Activated CD8-positive, alpha-beta memory T cell treated with anti-CD3 and anti-CD28 coated beads, Interleukin-2, amount 50 U/mL, for 24 hours (primary cell): ENCODE results near the gene TYW1.
"Not testable (repeated sequence)": the region's sequence is repeated elsewhere in the genome, so short reads cannot be mapped to it uniquely, and the experiment has no call there.

Experiments
- DNase-seq: peaks from one replicate; pipeline ENCODE4 v3.0.0-alpha.2; 2020; ENCODE audit errors: extremely low read depth

The TYW1 gene

DNA sequence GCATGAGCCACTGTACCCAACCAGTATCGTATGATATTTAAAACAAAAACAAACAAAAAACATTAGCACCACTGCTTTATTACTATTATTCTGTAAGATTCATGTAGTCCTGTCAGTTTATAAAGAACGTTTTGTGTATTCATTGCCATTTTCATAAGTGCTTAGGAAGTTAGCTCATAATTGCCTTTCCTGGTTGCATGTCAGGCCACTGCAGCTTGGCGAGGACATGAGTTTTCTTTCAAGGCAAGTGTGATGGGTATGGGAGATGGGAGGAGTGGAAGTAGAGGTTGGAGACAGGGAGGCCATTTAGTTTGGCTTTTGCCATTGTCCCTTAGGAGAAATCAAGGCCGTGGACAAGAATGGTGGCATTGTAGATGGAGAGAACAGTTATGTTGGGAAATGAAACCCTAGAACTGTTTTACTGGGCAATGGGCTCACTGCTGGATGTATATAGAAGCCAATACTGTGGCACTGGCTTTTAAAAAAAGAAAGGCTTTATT, 48.9 kb downstream of the TYW1 start:
- DNase-seq = no peak

DNA sequence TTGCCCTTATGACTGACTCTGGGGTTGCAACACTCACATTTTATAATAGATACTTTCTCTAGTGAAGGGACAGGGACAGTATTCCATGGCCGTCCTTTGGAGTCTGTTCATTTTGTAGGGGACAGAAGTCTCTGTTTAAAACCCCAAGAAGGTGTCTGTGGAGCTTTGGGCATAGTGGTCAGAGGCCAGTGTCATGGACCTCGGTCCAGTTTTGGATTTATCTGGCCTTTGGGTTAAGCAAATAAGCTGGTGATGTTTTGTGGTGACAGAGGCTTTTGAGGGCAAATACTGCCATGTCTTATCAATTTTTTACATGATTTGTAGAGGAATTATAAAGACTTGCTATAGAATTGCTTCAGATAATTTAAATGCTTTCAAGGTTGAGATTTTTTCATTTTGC, 50.2 kb downstream of the TYW1 start:
- not testable (repeated sequence) for DNase-seq

DNA sequence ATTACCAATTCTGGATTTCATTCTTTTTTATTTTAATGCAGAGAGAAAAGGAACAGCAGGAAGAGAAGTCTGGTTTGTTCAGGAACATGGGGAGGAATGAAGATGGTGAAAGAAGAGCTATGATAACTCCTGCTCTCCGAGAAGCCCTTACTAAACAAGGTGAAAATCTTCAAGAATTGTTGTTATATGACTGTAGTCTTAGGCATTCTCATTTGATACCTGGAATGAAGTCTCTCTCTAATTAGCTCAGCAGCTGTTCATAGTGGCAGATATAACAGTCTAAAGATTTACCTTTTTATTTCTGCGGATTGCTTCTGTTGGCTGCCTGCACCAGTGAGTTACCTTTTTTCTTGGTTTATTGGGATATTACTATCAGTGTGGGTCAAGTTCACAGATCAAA, 53.3 kb downstream of the TYW1 start:
- not testable (repeated sequence) for DNase-seq

DNA sequence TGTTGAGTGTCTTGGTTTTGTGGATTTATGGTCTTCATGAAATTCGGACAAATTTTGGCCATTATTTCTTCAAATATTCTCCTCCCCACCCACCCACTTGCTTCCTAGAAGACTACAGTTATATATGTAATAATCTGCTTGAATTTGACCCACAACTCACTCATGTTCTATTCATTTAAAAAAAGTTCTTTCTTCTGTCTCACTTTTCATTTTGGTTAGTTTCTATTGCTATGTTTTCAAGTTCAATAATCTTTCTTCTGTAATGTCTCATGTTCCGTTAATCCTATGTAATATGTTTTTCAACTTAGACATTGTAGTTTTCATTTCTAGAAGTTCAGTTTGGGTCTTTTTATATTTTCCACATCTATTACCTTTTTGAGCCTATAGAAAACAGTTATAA, 55.5 kb downstream of the TYW1 start:
- not testable (repeated sequence) for DNase-seq

DNA sequence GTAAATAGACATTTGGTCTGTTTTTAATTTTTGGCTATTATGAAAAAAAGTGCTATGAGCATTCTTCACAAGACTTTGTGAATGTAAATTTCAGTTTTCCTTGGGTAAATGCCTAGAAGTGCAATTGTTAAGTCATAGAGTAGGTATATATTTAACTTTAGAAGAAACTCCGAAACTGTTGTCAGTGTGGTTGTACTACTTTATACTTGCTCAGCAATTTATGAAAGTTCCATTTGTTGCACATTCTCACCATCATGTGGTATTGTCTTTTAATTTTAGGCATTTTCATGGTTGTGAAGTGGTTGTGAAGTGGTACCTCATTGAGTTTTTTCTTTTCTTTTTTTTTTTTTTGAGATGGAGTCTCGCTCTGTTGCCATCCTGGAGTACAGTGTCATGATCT, 60.0 kb downstream of the TYW1 start:
- DNase-seq = no peak

DNA sequence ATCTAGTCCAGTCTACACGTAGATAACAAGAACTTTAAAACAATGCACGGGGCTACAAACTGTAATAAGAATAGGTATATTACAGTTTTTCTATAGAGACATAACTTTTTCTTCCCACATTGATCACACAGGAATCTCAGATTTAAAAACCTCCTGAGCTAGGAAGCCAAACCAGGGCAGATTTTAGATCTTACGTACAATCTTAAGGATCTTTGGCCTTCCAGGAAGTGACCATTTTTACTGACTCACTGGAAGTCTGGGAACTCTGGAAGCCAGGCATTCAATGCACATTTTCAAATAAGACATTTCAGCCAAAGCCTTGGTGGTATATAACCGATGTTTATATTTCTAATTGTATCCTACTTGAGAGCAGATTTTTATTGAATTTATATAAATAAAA, 64.7 kb downstream of the TYW1 start:
- DNase-seq = not testable (repeated sequence)

DNA sequence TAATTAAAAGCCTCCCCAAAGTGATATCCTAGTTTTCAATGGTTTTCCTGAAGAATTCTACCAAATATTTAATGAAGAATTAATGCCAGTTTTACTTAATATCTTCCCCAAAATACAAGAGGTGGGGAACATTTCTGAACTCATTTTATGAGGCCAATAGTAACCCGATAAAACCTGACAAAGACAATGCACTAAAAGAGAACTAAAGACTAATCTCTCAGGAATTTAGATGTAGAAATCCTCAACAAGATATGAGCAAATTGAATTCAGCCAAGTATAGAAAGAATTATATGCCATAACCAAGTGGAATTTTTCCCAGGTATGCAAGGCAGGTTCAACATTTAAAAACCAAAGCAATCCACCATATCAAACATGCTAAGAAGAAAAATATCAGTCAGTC, 66.2 kb downstream of the TYW1 start:
- not testable (repeated sequence) for DNase-seq

DNA sequence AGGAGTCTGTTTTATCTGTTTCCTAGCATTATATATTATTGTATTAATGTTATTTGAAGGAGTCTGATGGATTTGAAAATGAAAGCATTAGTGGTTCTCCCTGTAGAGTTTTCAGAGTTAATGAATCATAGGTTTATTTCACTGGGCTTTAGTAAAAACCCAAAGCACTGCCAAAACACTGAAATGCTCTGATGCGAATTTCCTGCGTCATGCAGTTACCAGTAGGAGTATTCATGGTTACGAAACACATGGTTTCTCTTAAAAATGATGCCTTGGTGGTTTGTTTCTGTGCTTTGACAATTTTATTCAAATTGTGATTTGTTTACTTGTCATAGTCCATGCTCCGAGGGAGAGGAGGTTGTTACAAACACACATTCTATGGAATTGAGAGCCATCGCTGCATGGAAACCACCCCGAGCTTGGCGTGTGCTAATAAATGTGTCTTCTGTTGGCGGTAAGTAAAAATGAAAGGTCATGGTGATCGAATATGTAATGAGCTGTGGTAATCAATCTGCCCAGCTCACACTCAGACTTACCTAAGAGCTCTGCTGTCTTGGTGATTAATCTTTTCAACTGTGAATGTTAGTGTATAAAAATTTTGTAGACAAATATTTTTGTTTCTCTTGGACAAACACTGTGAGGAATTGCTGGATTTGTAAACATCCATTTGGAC, 70.5 kb downstream of the TYW1 start:
- not testable (repeated sequence) for DNase-seq

DNA sequence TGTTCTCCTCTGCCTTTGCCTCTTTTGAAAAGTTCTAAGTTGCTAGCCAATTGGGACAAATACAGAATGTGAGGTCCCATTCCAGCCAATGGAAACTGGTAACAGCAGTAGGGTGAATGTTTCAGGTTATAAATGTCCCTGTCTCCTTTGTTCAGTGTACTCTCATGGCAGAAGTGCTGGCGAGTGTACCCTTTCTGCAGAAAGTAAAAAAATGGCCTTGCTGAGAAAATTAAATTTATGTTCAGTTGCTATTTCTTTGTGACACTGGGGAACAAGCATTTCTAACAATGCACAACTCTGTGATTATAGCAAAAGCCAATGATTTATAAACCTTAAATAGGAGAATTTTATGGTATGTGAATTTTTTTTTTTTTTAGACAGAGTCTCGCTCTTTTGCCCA, 79.5 kb downstream of the TYW1 start:
- not testable (repeated sequence) for DNase-seq

DNA sequence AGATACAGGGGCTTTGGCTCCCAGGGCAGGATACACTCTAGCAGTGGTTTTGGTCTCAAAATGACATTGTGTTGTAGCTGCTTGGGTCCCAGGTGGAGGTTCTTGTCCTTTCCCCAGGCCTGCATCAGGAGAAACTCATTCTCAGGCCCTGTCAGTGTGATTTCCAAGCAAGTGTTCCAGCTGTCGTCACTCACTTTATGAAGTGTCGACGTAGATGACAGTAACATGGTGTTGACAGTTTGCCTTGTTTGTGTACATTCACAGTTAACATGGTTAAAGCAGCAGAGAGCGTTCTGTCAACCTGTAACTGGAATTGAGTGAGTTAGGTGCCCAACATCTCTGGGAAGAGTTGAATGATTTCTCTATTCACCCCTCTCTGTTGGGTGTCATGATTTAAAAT, 86.2 kb downstream of the TYW1 start:
- DNase-seq = not testable (repeated sequence)

DNA sequence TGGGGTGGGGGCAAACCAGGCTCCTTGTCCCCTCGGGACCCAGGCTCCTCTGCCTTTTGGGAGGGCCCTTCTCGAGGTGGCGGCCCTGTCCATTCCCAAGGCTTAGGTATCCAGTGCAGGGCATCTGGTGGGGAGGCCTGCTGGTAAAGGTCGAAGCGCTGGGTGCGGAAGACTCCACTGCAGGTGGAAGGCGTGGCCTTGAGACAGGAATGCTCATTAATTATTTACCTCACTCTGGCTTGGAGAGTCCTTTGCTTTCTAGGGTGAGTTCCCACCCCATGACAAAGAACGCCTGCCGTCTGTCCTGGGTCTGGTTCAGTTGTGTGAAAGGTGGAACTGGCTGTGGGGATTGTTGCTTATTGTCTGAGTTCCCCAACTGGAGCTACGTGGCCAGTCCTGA, 92.6 kb downstream of the TYW1 start:
- DNase-seq = not testable (repeated sequence)

DNA sequence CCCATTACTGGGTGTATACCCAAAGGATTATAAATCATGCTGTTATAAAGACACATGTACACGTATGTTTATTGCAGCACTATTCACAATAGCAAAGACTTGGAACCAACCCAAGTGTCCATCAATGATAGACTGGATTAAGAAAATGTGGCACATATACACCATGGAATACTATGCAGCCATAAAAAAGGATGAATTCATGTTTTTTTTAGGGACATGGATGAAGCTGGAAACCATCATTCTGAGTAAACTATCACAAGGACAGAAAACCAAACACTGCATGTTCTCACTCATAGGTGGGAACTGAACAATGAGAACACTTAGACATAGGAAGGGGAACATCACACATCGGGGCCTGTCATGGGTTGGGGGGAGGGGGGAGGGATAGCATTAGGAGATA, 94.4 kb downstream of the TYW1 start:
- DNase-seq = not testable (repeated sequence)

DNA sequence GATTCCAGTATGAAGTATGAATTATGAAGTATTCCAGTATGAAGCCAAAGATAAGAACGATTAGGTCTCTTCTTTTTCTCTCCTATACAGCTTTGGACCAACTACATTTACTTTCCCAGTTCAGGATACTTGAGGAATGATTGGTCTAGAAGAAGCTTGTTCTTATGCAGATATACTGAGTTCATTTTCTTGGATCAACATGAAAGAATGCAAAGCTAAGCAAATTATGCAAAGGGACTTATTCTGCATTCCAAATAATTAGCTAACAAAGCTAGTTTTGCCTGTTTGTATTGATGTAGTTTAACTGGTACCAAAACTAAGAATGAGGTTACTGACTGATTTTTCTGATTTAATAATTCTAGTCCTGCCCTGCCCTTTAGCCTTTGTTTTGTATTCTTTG, 101.4 kb downstream of the TYW1 start:
- DNase-seq = not testable (repeated sequence)

DNA sequence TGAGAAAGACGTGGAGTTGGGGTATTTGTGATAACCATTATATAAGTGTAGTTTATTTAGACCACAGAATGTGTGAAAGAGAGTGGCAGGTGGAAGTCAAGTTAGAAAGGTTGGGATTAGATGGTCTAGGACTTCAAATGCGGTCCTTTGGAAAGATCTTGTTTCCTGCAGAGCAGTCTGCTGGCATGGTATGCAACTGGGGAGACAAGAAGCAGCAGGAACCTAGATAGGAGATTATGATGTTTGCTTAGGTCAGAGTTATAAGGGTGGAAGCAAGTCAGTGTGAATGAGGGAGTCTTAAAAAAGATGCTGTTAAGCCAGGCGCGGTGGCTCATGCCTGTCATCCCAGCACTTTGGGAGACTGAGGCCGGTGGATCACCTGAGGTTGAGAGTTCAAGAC, 102.8 kb downstream of the TYW1 start:
- DNase-seq = not testable (repeated sequence)

DNA sequence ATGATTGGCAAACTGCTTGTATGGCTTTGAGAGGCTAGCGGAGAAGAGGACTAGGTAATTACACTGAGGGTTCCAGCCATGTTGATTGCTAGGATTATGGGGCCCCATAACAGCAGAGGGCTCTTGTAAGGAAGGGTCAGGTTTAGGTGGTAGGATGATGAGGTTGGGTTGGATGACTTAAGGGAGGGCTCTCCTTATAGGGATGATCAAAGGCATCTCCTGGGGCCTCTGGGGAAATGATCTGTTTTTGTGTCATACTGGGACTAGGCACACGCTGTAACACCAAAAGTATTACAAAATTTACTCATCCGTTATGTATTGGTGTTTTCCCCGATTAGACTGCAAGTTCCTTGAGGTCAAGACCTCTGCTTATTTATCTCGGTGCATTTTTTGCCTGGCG, 103.4 kb downstream of the TYW1 start:
- DNase-seq = not testable (repeated sequence)

DNA sequence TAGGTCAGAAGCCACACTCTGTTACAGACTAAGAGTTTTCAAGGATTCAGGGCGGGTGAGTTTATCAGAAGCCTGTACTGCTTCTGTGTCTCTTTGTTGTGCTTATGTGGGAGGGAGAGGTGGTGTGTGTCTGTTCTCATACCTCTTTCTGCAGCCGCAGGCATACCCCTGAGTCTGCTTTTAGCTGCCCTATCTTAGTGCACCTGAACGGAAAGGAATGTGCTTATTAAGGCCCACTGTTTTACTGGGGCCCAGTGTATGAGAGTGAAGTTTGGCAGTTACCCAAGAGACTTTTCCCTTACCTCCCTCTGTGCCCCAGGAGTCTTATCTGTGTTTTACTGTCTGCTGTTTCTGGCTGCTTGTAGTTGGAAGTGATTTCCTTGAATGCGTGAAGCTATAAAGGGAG, 104.3 kb downstream of the TYW1 start:
- no peak for DNase-seq

DNA sequence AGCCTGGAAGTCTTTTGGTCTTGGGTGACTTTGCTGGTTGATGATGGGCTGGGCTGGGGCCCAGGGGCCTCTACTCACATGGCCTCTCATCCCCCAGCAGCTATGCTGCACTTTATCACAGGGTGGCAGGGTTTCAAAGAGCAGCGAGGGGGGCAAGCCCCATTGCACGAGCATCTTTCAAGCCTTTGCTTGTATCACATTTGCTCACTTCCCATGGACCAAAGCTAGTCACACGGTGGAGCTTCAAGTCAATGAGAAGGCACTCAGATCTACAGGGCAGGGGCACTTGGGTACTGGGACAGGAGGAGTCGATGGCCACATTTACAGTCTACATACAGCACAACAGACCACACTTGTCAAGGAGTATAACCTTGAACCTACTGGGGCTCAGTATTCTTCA, 108.3 kb downstream of the TYW1 start:
- DNase-seq = not testable (repeated sequence)

DNA sequence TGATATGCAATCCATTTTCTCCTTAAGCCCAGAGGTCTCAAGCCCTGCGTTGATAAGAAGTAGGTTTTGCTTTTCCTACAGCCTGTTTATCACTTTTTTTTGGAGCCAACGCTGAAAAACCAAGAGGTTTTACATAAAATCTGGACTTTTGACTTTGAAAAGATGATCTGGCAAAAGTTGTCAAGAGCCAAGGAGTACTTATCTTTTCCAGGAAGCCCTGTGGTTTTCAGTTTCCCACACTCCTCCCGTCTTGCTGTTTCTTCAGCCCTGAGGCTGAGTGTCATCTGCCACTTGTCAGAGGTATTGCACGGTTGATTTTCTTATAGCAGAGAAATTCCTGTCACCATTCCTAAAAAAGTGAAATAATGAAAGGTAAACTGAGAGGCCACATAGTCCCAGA, 108.7 kb downstream of the TYW1 start:
- no peak for DNase-seq

DNA sequence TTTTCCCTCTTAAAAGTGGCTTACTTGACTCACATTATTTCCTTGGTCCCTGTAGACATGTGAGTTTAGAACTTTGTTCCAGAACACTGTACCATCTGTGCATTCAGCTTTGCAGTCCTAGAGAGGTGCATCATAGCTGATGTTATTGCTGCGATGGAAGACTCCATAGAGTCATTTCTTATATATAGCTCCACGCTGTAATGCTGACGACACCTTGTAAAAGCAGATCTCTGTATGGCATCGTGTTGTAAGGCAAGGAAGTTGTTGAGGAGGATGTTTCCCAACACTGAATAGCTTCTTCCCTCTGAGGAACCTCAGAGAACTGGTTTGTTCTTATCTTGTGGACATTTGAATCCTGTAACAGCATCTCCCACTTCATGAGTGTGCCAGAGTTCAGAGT, 109.6 kb downstream of the TYW1 start:
- DNase-seq = not testable (repeated sequence)

DNA sequence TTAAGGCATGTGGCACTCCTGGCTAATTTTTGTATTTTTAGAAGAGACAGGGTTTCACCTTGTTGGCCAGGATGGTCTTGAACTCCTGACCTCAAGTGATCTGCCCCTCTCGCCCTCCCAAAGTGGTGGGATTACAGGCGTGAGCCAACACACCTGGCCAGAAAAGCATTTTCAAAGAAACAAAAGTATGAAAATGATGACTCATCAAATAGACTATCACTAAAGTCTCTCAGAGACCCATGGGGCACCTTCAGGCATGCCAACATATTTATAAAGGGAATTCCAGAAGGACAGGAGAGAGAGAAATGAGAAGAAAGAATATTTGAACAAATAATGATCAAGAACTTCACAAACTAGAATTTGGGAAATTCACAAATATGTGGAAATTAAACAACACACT, 114.7 kb downstream of the TYW1 start:
- DNase-seq = not testable (repeated sequence)

DNA sequence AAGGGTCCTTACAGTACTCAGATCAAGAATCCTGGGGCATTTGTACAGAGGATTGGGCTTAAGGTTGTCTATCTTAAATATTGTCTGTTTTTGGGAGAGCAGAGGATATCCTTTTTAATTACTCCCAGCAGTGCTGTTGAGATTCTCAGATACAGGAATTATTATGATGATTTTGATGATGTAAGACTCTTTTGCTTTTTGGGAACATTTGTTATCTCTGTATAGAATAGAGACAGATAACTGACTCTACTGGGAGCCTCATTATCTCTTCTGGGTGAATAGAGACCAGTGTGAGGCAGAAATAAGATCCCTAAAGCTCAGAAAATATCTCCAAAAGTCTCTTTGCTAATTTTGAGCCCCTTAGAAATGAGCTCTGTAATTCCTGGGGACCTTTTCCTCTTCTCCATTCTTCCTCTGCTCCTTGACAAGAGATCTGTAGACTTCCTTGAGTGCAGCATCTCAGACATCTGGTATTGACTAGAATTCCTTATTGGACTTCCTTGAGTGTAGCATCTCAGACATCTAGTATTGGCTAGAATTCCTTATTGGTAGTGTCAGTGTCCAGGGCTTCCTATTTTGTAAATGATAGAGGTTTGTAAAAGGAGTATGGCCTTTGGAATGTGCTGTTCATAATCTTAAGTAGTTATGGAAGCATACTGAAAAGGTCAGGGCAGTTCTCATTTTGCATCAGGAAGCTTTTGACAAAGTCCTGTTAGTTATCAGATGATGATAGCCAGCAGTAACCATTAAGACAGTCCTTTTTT, 118.0 kb downstream of the TYW1 start:
- not testable (repeated sequence) for DNase-seq

DNA sequence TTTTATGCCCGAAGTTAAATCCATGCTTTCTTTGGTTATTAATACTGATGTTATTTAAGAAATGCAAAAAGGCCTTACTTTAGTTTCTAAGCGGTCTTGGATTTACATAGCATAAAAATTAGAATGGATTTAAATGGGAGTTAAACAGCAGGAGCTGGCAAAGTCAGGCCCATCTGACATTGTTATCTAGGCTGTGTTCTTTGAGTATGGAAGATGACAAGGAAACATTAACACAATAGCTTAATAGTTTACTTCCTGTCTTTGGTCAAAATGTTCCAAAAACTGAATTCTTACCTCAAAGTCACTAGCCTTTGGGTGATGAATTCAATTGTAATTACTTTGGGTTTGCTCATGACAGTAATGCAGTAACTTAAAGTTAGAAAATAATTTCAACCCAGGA, 123.9 kb downstream of the TYW1 start:
- DNase-seq = not testable (repeated sequence)

DNA sequence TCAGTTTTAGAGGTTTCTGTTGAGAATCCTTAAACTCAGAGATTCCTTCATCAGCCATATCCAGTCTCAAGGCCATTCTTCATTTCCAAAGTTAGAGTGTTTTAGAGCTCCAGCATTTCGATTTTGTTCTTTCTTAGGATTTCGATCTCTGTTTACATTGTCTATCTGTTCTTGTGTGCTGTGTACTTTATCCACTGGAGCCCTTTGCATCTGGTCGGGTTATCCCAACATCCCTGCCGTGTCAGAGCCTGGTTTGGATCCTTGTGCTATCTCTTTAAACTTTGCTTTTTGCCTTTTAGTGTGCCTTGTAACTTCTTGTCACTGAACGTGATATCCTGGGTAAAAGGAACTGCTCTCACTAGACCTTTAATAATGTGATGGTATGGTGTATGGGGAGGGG, 131.6 kb downstream of the TYW1 start:
- DNase-seq = not testable (repeated sequence)
